SU-DHL-6 (cell line): ENCODE results near the gene OVCH1.

ENCODE experiments used
- H2AFZ ChIP-seq: fragments of 200-600 bp; sonication (generic); 2 replicates; pipeline ENCODE4 v1.6.1; 2014; ENCODE audit warnings: low read depth, mild to moderate bottlenecking, moderate library complexity, mixed read lengths, antibody characterized with exemption, low read length; ENCODE audit not compliant: severe bottlenecking
- H3F3A ChIP-seq: fragments of 200-600 bp; shearing (Covaris generic); 2 replicates; pipeline ENCODE4 v1.6.0; 2016; ENCODE audit warnings: antibody characterized with exemption, mild to moderate bottlenecking; ENCODE audit not compliant: insufficient read depth
- H3K27ac ChIP-seq: fragments of 200-600 bp; sonication (generic); 2 replicates; pipeline ENCODE4 v1.5.1; 2016; ENCODE audit warnings: low read depth, mild to moderate bottlenecking, low read length, moderate library complexity, mixed read lengths
- H3K27me3 ChIP-seq: fragments of 200-600 bp; sonication (generic), shearing (Covaris generic); 2 replicates; pipeline ENCODE4 v1.6.0; 2014; ENCODE audit warnings: mild to moderate bottlenecking, low read length
- H3K36me3 ChIP-seq: fragments of 200-600 bp; sonication (generic); 2 replicates; pipeline ENCODE4 v1.6.1; 2014; ENCODE audit warnings: mild to moderate bottlenecking, low read length, mixed read lengths
- H3K4me2 ChIP-seq: fragments of 300-600, 200-600 bp; shearing (Covaris generic), sonication (generic); 2 replicates; pipeline ENCODE4 v1.6.0; 2014; ENCODE audit warnings: low read length, low read depth, mild to moderate bottlenecking; ENCODE audit not compliant: poor library complexity, severe bottlenecking
- H3K4me3 ChIP-seq: fragments of 200-600 bp; sonication (generic); 2 replicates; pipeline ENCODE4 v1.5.1; 2014; ENCODE audit warnings: antibody characterized with exemption, low read length, mild to moderate bottlenecking, mixed read lengths; ENCODE audit not compliant: insufficient read depth, poor library complexity, severe bottlenecking
- H3K79me2 ChIP-seq: fragments of 200-600 bp; sonication (generic); 2 replicates; pipeline ENCODE4 v1.6.1; 2014; ENCODE audit warnings: mild to moderate bottlenecking, low read length, moderate library complexity; ENCODE audit not compliant: insufficient read depth
- H3K9ac ChIP-seq: fragments of 200-600 bp; sonication (generic); 2 replicates; pipeline ENCODE4 v1.7.0; 2014; ENCODE audit warnings: mild to moderate bottlenecking, low read length
- H3K9me2 ChIP-seq: fragments of 200-600 bp; sonication (generic); replicated peaks from 2 replicates; pipeline ENCODE4 v1.6.1; 2014; ENCODE audit warnings: low read length; ENCODE audit not compliant: insufficient read depth
- H3K9me3 ChIP-seq: fragments of 200-600 bp; sonication (generic); 2 replicates; pipeline ENCODE4 v1.6.1; 2014; ENCODE audit warnings: low read length, mixed read lengths; ENCODE audit not compliant: insufficient read depth
- H4K20me1 ChIP-seq: fragments of 200-600 bp; sonication (generic); 2 replicates; pipeline ENCODE4 v1.6.1; 2014; ENCODE audit warnings: low read depth, mild to moderate bottlenecking, antibody characterized with exemption, low read length, moderate library complexity, mixed read lengths
- EZH2phosphoT487 ChIP-seq: fragments of 200-600 bp; sonication (generic), shearing (Covaris generic); conservative IDR thresholded peaks from 2 replicates; pipeline ENCODE4 v1.6.1; 2018; ENCODE audit warnings: mild to moderate bottlenecking, antibody characterized with exemption, low read length, moderate library complexity, mixed read lengths
- TF ChIP-seq, protein P1 (sequence below): fragments of 200-600 bp; sonication (generic); IDR thresholded peaks from one replicate; pipeline ENCODE4 v1.5.1; 2017; ENCODE audit warnings: antibody characterized with exemption, mild to moderate bottlenecking, low read length, moderate library complexity; ENCODE audit not compliant: insufficient read depth, poor library complexity, severe bottlenecking

The OVCH1 gene

DNA sequence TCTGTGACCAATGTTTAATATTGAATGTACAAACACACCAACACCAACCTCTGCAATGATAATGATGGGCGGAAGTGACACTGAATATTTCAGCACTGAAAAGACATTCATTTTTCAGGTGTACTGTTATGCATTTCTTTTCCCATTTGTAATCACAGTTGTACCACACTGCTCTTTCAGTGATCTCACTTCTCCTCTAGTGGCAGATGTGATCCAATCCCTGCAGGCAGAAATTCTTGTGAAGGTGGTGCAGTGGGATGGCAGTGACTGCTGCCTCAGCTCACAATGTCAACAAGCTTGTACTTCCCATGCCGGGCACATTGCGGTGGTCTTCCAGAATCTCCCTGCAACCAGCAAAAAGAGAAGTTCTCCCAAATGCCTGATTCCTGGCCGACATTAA, 93.5 kb downstream of the OVCH1 start:
- Histone ChIP-seq H3K4me2 (no peak overlapping the region), H3K4me3 (no peak overlapping the region), H3K79me2 (peaks cover 70% of the 10 kb centered on the region), H3F3A (no peaks in the 10 kb centered on the region; the same call in 1 of the 2 replicates), H3K9me3 (no peaks in the 10 kb centered on the region), H4K20me1 (peaks cover 34% of the 10 kb centered on the region), H3K9me2 (no peaks in the 10 kb centered on the region), H3K27ac (no peak overlapping the region), H3K36me3 (peaks cover 20% of the 10 kb centered on the region), H3K9ac (no peak overlapping the region), H2AFZ (no peak overlapping the region), H3K27me3 (no peaks in the 10 kb centered on the region)
- TF ChIP-seq, protein P1, sequence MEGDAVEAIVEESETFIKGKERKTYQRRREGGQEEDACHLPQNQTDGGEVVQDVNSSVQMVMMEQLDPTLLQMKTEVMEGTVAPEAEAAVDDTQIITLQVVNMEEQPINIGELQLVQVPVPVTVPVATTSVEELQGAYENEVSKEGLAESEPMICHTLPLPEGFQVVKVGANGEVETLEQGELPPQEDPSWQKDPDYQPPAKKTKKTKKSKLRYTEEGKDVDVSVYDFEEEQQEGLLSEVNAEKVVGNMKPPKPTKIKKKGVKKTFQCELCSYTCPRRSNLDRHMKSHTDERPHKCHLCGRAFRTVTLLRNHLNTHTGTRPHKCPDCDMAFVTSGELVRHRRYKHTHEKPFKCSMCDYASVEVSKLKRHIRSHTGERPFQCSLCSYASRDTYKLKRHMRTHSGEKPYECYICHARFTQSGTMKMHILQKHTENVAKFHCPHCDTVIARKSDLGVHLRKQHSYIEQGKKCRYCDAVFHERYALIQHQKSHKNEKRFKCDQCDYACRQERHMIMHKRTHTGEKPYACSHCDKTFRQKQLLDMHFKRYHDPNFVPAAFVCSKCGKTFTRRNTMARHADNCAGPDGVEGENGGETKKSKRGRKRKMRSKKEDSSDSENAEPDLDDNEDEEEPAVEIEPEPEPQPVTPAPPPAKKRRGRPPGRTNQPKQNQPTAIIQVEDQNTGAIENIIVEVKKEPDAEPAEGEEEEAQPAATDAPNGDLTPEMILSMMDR: no peak
- no peak for TF ChIP-seq EZH2phosphoT487

GRCh38 chr12:29402437-29402836, 95.0 kb downstream of the OVCH1 start:
- Histone ChIP-seq H3K27me3 (no peaks in the 10 kb centered on the region), H3K27ac (no peak overlapping the region; the same call in 1 of the 2 replicates), H3K4me3 (no peak overlapping the region), H3K79me2 (peaks cover 86% of the 10 kb centered on the region), H3K9ac (no peak overlapping the region), H3F3A (peaks cover under 1% of the 10 kb centered on the region; the same call in 1 of the 2 replicates), H3K9me3 (no peaks in the 10 kb centered on the region), H3K4me2 (no peak overlapping the region), H2AFZ (no peak overlapping the region), H3K9me2 (no peaks in the 10 kb centered on the region), H4K20me1 (peaks cover 49% of the 10 kb centered on the region), H3K36me3 (peaks cover 20% of the 10 kb centered on the region)
- no peak for TF ChIP-seq EZH2phosphoT487
- TF ChIP-seq, protein P1: no peak

DNA sequence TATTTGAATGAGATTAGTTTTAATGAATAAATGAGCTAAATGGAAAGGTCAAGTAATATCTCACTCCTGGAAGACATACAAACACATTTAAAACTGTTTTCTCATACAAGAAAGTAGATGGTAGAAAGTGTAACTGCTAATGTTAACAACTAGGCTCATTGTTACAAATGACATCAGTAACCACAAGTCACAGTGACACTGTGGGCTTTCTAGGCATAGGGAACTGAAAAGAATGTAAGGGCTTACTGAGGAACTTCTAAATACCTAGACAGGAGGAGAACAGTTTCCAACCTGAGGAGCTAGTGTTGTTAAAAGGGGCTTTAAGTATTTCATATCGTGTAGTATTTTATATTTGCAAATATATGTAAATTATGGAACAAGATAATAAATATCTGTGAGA, 99.0 kb downstream of the OVCH1 start:
- Histone ChIP-seq H3K9me2 (no peaks in the 10 kb centered on the region), H4K20me1 (peaks cover 78% of the 10 kb centered on the region), H3K27ac (no peak overlapping the region), H3K4me3 (no peak overlapping the region), H2AFZ (no peak overlapping the region), H3F3A (peaks cover 9% of the 10 kb centered on the region), H3K4me2 (no peak overlapping the region), H3K79me2 (peaks cover 100% of the 10 kb centered on the region), H3K9ac (no peak overlapping the region), H3K27me3 (no peaks in the 10 kb centered on the region), H3K9me3 (no peaks in the 10 kb centered on the region), H3K36me3 (0 out of 2 replicates have a peak, but pooled peaks cover 5% of the 10 kb centered on the region)
- TF ChIP-seq EZH2phosphoT487: no peak
- TF ChIP-seq, protein P1: no peak
